Measurements from ENCODE around the gene RTKN.

DNA sequence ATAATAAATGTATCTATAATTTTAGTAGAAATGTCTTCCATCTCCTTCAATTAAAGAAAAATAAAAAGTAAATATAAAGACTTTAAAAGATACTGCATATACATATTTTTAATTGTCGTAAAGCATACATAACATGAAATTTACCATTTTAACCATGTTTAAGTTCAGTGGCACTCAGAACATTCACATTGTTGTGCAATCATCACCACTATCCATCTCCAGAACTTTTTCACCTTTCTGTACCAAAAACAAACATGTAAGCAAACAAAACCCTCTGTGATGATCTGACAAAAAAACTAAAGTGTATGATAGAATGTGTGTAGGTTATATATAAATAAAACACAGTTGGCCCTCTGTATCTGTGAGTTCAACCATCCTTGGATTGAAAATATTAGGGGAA lies 48.2 kb downstream of the RTKN start:
- TF ChIP-seq, protein P1, sequence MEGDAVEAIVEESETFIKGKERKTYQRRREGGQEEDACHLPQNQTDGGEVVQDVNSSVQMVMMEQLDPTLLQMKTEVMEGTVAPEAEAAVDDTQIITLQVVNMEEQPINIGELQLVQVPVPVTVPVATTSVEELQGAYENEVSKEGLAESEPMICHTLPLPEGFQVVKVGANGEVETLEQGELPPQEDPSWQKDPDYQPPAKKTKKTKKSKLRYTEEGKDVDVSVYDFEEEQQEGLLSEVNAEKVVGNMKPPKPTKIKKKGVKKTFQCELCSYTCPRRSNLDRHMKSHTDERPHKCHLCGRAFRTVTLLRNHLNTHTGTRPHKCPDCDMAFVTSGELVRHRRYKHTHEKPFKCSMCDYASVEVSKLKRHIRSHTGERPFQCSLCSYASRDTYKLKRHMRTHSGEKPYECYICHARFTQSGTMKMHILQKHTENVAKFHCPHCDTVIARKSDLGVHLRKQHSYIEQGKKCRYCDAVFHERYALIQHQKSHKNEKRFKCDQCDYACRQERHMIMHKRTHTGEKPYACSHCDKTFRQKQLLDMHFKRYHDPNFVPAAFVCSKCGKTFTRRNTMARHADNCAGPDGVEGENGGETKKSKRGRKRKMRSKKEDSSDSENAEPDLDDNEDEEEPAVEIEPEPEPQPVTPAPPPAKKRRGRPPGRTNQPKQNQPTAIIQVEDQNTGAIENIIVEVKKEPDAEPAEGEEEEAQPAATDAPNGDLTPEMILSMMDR (IDR thresholded peaks at IDR 0.05), result no peak
- TF ChIP-seq POLR2A (IDR thresholded peaks at IDR 0.05), result no peak
